Large intestine (tissue), 3 donors: ENCODE measurements around the gene FRG2B. TPM values are rescaled to one million over a fixed set of nuclear protein-coding genes. Genes with fewer than 3 reads are reported as not detected.
"Not testable (repeated sequence)": the region's sequence is repeated elsewhere in the genome, so short reads cannot be mapped to it uniquely, and the experiment has no call there.

Experiments used
- DNase-seq, 2 donors: peaks; one replicate each; pipeline versions ENCODE4 v3.0.0 to v3.0.0-alpha.2; 2013
- H3K27ac ChIP-seq: one replicate; pipeline ENCODE4 v1.5.1; 2013; ENCODE audit warnings: low read length
- H3K27me3 ChIP-seq: 2 replicates; pipeline ENCODE4 v1.6.1; 2013; ENCODE audit warnings: low read length; ENCODE audit not compliant: control insufficient read depth, insufficient read depth
- H3K36me3 ChIP-seq: 2 replicates; pipeline ENCODE4 v1.6.1; 2013; ENCODE audit warnings: low read length; ENCODE audit not compliant: control insufficient read depth, insufficient read depth
- H3K4me1 ChIP-seq: one replicate; pipeline ENCODE4 v1.6.1; 2013; ENCODE audit warnings: low read length; ENCODE audit not compliant: control insufficient read depth, insufficient read depth
- H3K4me3 ChIP-seq: one replicate; pipeline ENCODE4 v1.5.1; 2013; ENCODE audit warnings: low read length
- H3K9me3 ChIP-seq: one replicate; pipeline ENCODE4 v1.6.1; 2013; ENCODE audit warnings: mild to moderate bottlenecking, low read depth, low read length, moderate library complexity; ENCODE audit not compliant: control insufficient read depth
- WGBS: methylation state at CpG from one replicate; pipeline ENCODE4 v1.1.5; 2013; ENCODE audit warnings: low lambda C conversion rate; ENCODE audit not compliant: insufficient coverage; 5-methylcytosine and 5-hydroxymethylcytosine counted together
- polyA plus RNA-seq: library from polyadenylated mRNA; unstranded; fragments of 120-200 nt; gene quantifications from one replicate; pipeline ENCODE4 v1.2.1, GENCODE V29; 2013

The FRG2B gene
- polyA plus RNA-seq, 1 donor: not detected

DNA sequence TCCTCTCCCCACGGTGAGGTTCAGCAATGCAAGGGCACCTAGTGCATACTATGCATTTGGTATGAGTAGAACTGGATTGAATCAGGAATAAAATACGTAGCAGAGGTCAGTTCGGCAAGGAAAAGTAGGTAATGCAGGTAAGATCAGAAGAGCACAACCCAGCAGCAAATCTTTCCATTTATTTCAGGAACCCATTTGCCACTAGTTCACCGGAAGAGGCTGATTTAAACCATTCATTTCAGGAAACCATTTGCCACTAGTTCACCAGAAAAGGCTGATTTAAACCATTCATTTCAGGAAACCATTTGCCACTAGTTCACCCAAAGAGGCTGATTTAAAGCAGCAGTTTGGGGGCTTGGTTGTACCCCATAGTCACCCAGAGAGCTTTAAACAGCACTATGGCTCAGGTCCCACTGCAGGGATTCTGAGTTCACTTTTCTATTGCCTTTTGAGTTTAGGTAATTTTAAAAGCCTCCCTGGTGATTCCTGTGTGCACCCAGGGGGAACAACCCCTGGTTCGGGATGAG, 4.2 kb upstream of the FRG2B start:
- H3K4me3 ChIP-seq, H3K27me3 ChIP-seq, H3K9me3 ChIP-seq, DNase-seq, H3K27ac ChIP-seq, H3K36me3 ChIP-seq, H3K4me1 ChIP-seq: not testable (repeated sequence)
- no CpG with 5 or more reads among the region's 5 CpGs for WGBS

- H3K27me3 ChIP-seq, H3K27ac ChIP-seq, H3K4me1 ChIP-seq, H3K36me3 ChIP-seq, DNase-seq, H3K4me3 ChIP-seq: not testable (repeated sequence)
- H3K9me3 ChIP-seq: peaks cover 15% of the 10 kb centered on the region
- WGBS: no CpG with 5 or more reads among the region's 31 CpGs
Measured at GRCh38 chr10:133622544-133622943, 4.1 kb downstream of the FRG2B start.

DNA sequence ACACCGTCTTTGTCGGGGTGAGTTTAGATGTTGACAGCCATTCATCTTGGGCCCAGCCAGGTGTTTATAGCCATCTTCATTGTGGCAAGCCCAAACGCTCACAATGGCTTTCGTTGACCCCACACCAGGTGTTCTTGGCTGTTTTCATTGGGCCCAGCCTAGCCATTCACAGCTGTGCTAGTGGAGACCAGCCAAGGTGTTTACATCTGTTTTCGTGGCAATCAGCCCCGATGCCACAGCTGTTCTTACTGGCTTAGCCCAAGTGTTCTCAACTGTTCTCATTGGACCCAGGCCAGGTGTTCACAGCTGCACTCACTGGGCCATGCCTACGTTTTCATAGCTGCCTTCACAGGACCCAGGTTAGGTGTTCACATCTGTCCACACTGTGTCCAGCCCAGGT, 7.7 kb downstream of the FRG2B start:
- no peaks in the 10 kb centered on the region for H3K27me3 ChIP-seq
- no CpG with 5 or more reads among the region's 7 CpGs for WGBS
- no peaks in the 10 kb centered on the region for H3K4me1 ChIP-seq
- no peak for DNase-seq
- peaks cover 15% of the 10 kb centered on the region for H3K9me3 ChIP-seq
- H3K36me3 ChIP-seq: no peaks in the 10 kb centered on the region
- no peak overlapping the region for H3K4me3 ChIP-seq
- no peak overlapping the region for H3K27ac ChIP-seq

- H3K9me3 ChIP-seq: peaks cover 13% of the 10 kb centered on the region
- no CpG with 5 or more reads among the region's 7 CpGs for WGBS
Measured at GRCh38 chr10:133617196-133617595, 9.4 kb downstream of the FRG2B start.

DNA sequence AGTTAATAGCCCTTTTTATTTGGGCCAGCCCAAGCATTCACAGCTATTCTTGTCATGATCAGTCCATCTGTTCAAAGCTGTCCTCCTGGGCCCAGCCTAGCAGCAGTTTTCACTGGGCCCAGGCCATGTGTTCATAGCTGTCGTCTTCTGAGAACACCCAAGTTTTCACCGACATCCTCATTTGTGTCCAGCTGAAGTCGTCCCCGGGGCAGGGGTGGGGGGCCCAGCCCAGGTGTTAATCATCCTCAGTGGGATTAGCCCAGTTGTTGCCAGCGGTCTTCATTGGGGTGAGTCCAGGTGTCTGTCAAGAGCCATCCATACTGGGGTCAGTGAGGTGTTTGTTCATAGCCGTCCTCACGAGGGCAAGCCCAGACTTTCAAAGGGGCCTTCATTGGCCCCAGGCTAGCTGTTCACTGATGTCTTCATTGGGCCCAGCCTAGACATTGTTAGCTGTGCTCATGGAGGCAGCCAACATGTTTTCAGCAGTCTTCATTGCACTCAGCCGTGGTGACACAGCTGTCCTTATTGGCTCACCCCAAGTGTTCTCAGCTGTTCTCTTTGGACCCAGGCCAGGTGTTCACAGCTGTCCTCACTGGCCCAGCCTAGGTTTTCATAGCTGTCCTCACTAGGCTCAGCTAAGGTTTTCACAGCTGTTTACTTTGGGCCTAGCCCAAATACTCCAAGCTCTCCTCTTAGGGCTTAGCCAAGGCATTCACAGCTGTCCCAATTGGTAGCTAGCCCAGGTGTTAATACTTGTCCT, 10.0 kb downstream of the FRG2B start:
- peaks cover 11% of the 10 kb centered on the region for H3K9me3 ChIP-seq
- no peak overlapping the region for H3K27ac ChIP-seq
- H3K36me3 ChIP-seq: no peaks in the 10 kb centered on the region
- no peak overlapping the region for H3K4me3 ChIP-seq
- no peak for DNase-seq
- no CpG with 5 or more reads among the region's 8 CpGs for WGBS
- H3K4me1 ChIP-seq: no peaks in the 10 kb centered on the region
- no peaks in the 10 kb centered on the region for H3K27me3 ChIP-seq

More at GRCh38 chr10:133617196-133617595, 9.4 kb downstream of the FRG2B start:
- Histone ChIP-seq H3K36me3 (no peaks in the 10 kb centered on the region), H3K4me3 (no peak overlapping the region), H3K27ac (no peak overlapping the region), H3K27me3 (no peaks in the 10 kb centered on the region), H3K4me1 (no peaks in the 10 kb centered on the region)
- no peak for DNase-seq

GRCh38 chr10:133614830-133615580, 11.6 kb downstream of the FRG2B start:
- no peaks in the 10 kb centered on the region for H3K27me3 ChIP-seq
- peaks cover 13% of the 10 kb centered on the region for H3K9me3 ChIP-seq
- no peak overlapping the region for H3K4me3 ChIP-seq
- H3K27ac ChIP-seq: no peak overlapping the region
- no peaks in the 10 kb centered on the region for H3K36me3 ChIP-seq
- no peaks in the 10 kb centered on the region for H3K4me1 ChIP-seq
- DNase-seq: no peak
- WGBS: 100% methylated on average over 2 of the region's 10 CpGs

GRCh38 chr10:133613699-133614098, 12.9 kb downstream of the FRG2B start:
- Histone ChIP-seq H3K4me3 (no peak overlapping the region), H3K9me3 (peaks cover 12% of the 10 kb centered on the region), H3K36me3 (no peaks in the 10 kb centered on the region), H3K27me3 (no peaks in the 10 kb centered on the region), H3K27ac (no peak overlapping the region), H3K4me1 (no peaks in the 10 kb centered on the region)
- DNase-seq: no peak
- 81% methylated on average over 3 of the region's 6 CpGs for WGBS

DNA sequence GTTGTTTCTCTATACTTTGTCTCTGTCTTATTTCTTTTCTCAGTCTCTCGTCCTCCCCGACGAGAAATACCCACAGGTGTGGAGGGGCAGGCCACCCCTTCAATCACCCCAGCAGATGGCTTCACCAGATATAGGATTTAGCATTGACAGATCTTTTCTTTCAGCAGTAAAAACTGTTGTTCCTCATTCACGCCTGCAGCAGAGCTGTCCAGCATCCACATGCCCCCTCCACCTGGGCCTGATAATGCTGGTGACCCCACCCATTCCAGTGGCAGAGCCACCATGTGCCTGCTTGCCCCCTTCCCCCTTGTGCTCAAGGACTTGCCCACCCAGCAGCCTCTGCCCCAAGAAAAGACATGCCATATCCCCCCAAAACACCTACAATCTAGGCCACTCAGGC, 15.5 kb downstream of the FRG2B start:
- Histone ChIP-seq H3K27ac (no peak overlapping the region), H3K4me3 (no peak overlapping the region), H3K27me3 (no peaks in the 10 kb centered on the region), H3K36me3 (no peaks in the 10 kb centered on the region), H3K4me1 (no peaks in the 10 kb centered on the region), H3K9me3 (peaks cover 3% of the 10 kb centered on the region)
- DNase-seq: no peak
- 40% methylated on average over 1 of the region's 4 CpGs for WGBS

DNA sequence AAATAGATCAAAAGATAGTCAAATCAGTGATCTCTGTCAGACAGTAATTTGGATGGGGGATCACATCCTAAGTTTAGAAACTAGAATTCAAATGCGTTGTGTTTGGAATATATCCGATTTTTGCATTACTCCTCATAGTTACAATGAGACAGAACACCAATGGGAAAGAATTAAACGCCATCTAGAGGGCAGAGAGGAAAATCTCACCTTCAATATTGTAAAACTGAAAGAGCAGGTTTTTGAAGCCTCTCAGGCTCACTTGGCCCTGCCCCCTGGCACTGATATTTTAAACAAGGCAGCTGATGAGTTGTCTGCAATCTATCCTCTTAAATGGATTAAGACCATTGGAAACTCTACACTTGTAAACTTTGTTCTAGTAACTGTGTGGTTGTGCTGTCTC, 17.7 kb downstream of the FRG2B start:
- Histone ChIP-seq H3K36me3 (no peaks in the 10 kb centered on the region), H3K27me3 (no peaks in the 10 kb centered on the region), H3K4me3 (no peak overlapping the region), H3K4me1 (no peaks in the 10 kb centered on the region), H3K27ac (no peak overlapping the region), H3K9me3 (peaks cover 3% of the 10 kb centered on the region)
- no CpG with 5 or more reads among the region's 3 CpGs for WGBS
- no peak for DNase-seq

DNA sequence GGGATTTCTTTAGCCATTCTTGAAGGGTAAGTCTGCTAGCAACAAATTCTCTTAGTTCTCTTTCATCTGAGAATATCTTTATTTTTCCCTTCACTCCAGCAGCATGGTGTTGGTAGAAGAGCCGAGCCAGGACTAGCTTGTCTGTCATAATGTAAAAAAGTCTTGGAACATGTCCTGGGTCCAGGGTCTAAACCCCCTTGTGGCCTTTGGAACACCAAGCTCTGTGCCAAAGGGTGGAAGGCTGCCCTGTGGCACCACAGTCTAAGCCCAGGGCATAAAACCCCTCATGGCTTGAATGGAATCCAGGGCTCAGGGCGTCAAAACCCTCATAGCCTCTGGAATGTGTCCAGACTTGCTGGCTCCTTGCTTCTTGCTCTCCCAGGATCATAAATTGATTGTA, 23.2 kb downstream of the FRG2B start:
- H3K4me1 ChIP-seq, H3K27me3 ChIP-seq, H3K27ac ChIP-seq, H3K36me3 ChIP-seq, H3K9me3 ChIP-seq, H3K4me3 ChIP-seq: not testable (repeated sequence)
- peak in 1 of 2 donors; percentile 26 for DNase-seq
- WGBS: no CpG with 5 or more reads among the region's 2 CpGs
